Lower leg skin (tissue), 4 donors: ENCODE measurements around the gene PAFAH1B2. TPM values are rescaled to one million over a fixed set of nuclear protein-coding genes. Genes with fewer than 3 reads are reported as not detected.
"Not testable (repeated sequence)": the region's sequence is repeated elsewhere in the genome, so short reads cannot be mapped to it uniquely, and the experiment has no call there.

Experiments
- DNase-seq, 2 donors: peaks; one replicate each; pipeline ENCODE4 v3.0.0-alpha.2; 2019; ENCODE audit warnings: low spot score in 2 of 2
- H3K4me3 ChIP-seq: fragments of 200-600 bp; sonication (generic); 2 replicates; pipeline ENCODE4 v1.5.1; 2017; ENCODE audit warnings: mild to moderate bottlenecking, low read depth; ENCODE audit not compliant: poor library complexity, severe bottlenecking
- CTCF ChIP-seq, 3 donors: fragments of 450-650 bp; IDR thresholded peaks; one replicate each; pipeline ENCODE4 v1.5.1; 2016; ENCODE audit warnings: antibody characterized with exemption in 3 of 3, mild to moderate bottlenecking in 3 of 3, moderate library complexity in 2 of 3
- POLR2A ChIP-seq, 2 donors: fragments of 450-650 bp; IDR thresholded peaks; one replicate each; pipeline ENCODE4 v1.6.1; 2016 to 2017; ENCODE audit warnings: antibody characterized with exemption in 2 of 2, mild to moderate bottlenecking in 1 of 2, moderate library complexity in 1 of 2
- WGBS, 2 donors: methylation state at CpG; one replicate each; pipeline ENCODE4 v1.1.5; 2018; 5-methylcytosine and 5-hydroxymethylcytosine counted together
- intact Hi-C: fragments of 100-400 bp; cut with DNase I; formaldehyde crosslinking; loops from one replicate; pipeline ENCODE4 v1.15.0; 2023; ENCODE audit warnings: low total_unique reads
- total RNA-seq, 4 donors: library from RNA; depleted of rRNA; stranded (reverse); fragments of >200 nt; gene quantifications; one replicate each; pipeline ENCODE4 v1.1.0, GENCODE V29; 2016

Gene PAFAH1B2
- total RNA-seq, 4 donors from 2014 or later: 49.1 to 72.4 (median 62.5) TPM

GRCh38 chr11:117202386-117203068, 58.4 kb downstream of the PAFAH1B2 start:
- TF ChIP-seq CTCF (IDR thresholded peaks at IDR 0.05): no peak
- no peak for TF ChIP-seq POLR2A (IDR thresholded peaks at IDR 0.05)

GRCh38 chr11:117203069-117203407, 59.0 kb downstream of the PAFAH1B2 start:
- TF ChIP-seq CTCF (IDR thresholded peaks at IDR 0.05): no peak
- no peak overlapping the region for H3K4me3 ChIP-seq
- WGBS, 2 donors: 93 to 95% methylated on average over 10 of the region's 10 CpGs
- intact Hi-C loops: no loop called here
- peak in 1 of 2 donors; percentile 76 for DNase-seq

More at GRCh38 chr11:117202386-117203068, 58.4 kb downstream of the PAFAH1B2 start:
- intact Hi-C loops: no loop called here
- H3K4me3 ChIP-seq: no peak overlapping the region
- WGBS, 2 donors: 73 to 82% methylated on average over 7 of the region's 7 CpGs
- DNase-seq: peak in 1 of 2 donors; percentile 74

GRCh38 chr11:117204283-117205080, 60.4 kb downstream of the PAFAH1B2 start:
- TF ChIP-seq CTCF (IDR thresholded peaks at IDR 0.05) (no peak), POLR2A (IDR thresholded peaks at IDR 0.05) (no peak)
- 80 to 87% methylated on average over 17 of the region's 17 CpGs for WGBS, 2 donors
- no peak overlapping the region for H3K4me3 ChIP-seq
- intact Hi-C loops: no loop called here
- no peak for DNase-seq

GRCh38 chr11:117205211-117205818, 61.2 kb downstream of the PAFAH1B2 start:
- WGBS, 2 donors: 86 to 90% methylated on average over 10 to 11 of the region's 11 CpGs
- TF ChIP-seq CTCF (IDR thresholded peaks at IDR 0.05): no peak
- TF ChIP-seq POLR2A (IDR thresholded peaks at IDR 0.05): no peak
- intact Hi-C loops: no loop called here
- no peak overlapping the region for H3K4me3 ChIP-seq
- peak in 1 of 2 donors; percentile 67 for DNase-seq

GRCh38 chr11:117206111-117206510, 62.0 kb downstream of the PAFAH1B2 start:
- 77 to 91% methylated on average over 7 to 8 of the region's 8 CpGs for WGBS, 2 donors
- H3K4me3 ChIP-seq, DNase-seq, intact Hi-C loops: not testable (repeated sequence)

GRCh38 chr11:117206859-117207258, 62.8 kb downstream of the PAFAH1B2 start:
- DNase-seq, intact Hi-C loops, H3K4me3 ChIP-seq: not testable (repeated sequence)
- no CpG with 5 or more reads among the region's 11 CpGs for WGBS, 2 donors

- intact Hi-C loops, H3K4me3 ChIP-seq, DNase-seq: not testable (repeated sequence)
- 86 to 95% methylated on average over 4 to 5 of the region's 5 CpGs for WGBS, 2 donors
These were observed 63.4 kb downstream of the PAFAH1B2 start for GRCh38 chr11:117207481-117207880.

- 86% methylated on average over 10 of the region's 13 CpGs; no CpG with 5 or more reads in 1 of the 2 donors for WGBS, 2 donors
- DNase-seq, H3K4me3 ChIP-seq, intact Hi-C loops: not testable (repeated sequence)
These were observed 64.6 kb downstream of the PAFAH1B2 start for GRCh38 chr11:117208710-117209109.

- intact Hi-C loops, DNase-seq, H3K4me3 ChIP-seq: not testable (repeated sequence)
- WGBS, 2 donors: 89 to 91% methylated on average over 7 to 8 of the region's 8 CpGs
These were observed 65.5 kb downstream of the PAFAH1B2 start for GRCh38 chr11:117209351-117210125.
